ENCODE data around the gene MYL6. TPM values are rescaled to one million over a fixed set of nuclear protein-coding genes. Genes with fewer than 3 reads are reported as not detected.

The MYL6 gene
- total and polyA plus RNA-seq, 8 donors = 1,768 to 2,250 (median 1,922) TPM

- TF ChIP-seq CTCF (IDR thresholded peaks at IDR 0.05) = no peak
- peaks cover 0 to 68% of the 10 kb centered on the region in 2 donors for H3K36me3 ChIP-seq
- intact Hi-C loops (cut with DNase I) = no loop called here
Measured at GRCh38 chr12:56160894-56161689, 2.9 kb downstream of the MYL6 start.

GRCh38 chr12:56161690-56162351 lies 3.7 kb downstream of the MYL6 start:
- no peak for TF ChIP-seq CTCF (IDR thresholded peaks at IDR 0.05)
- ATAC-seq (no peak), DNase-seq (no peak)
- Histone ChIP-seq H3K27me3 (no peaks in the 10 kb centered on the region), H3K9me3 (no peaks in the 10 kb centered on the region), H3K4me1 (peaks cover 18 to 43% of the 10 kb centered on the region in 2 donors), H3K4me3 (peak overlapping the region in 1 of 2 donors; percentile 88), H3K36me3 (peaks cover 0 to 75% of the 10 kb centered on the region in 2 donors), H3K27ac (peak overlapping the region in 1 of 2 donors; percentile 94)
- intact Hi-C loops (cut with DNase I) = no loop called here

More at GRCh38 chr12:56160894-56161689, 2.9 kb downstream of the MYL6 start:
- H3K4me1 ChIP-seq = peaks cover 21 to 45% of the 10 kb centered on the region in 2 donors
- ATAC-seq (no peak), DNase-seq (no peak)
- no peaks in the 10 kb centered on the region for H3K27me3 ChIP-seq
- H3K4me3 ChIP-seq = peak overlapping the region; percentile 47 to 88
- peak overlapping the region; percentile 94 to 97 for H3K27ac ChIP-seq
- H3K9me3 ChIP-seq = no peaks in the 10 kb centered on the region

GRCh38 chr12:56162468-56163290 lies 4.5 kb downstream of the MYL6 start:
- intact Hi-C loops (cut with DNase I) = no loop called here
- H3K36me3 ChIP-seq = peaks cover 0 to 83% of the 10 kb centered on the region in 2 donors
- TF ChIP-seq CTCF (IDR thresholded peaks at IDR 0.05) = no peak

GRCh38 chr12:56163533-56164344 lies 5.6 kb downstream of the MYL6 start:
- no peak for ATAC-seq
- intact Hi-C loops (cut with DNase I) = no loop called here
- H3K27ac ChIP-seq = peak overlapping the region in 1 of 2 donors; percentile 33

More at GRCh38 chr12:56162468-56163290, 4.5 kb downstream of the MYL6 start:
- H3K4me3 ChIP-seq = no peak overlapping the region
- no peak overlapping the region for H3K27ac ChIP-seq
- no peaks in the 10 kb centered on the region for H3K9me3 ChIP-seq
- DNase-seq (no peak), ATAC-seq (no peak)
- no peaks in the 10 kb centered on the region for H3K27me3 ChIP-seq
- H3K4me1 ChIP-seq = peaks cover 16 to 40% of the 10 kb centered on the region in 2 donors

More at GRCh38 chr12:56163533-56164344, 5.6 kb downstream of the MYL6 start:
- H3K4me3 ChIP-seq = no peak overlapping the region
- peaks cover 0 to 92% of the 10 kb centered on the region in 2 donors for H3K36me3 ChIP-seq
- H3K4me1 ChIP-seq = peaks cover 16 to 40% of the 10 kb centered on the region in 2 donors
- H3K9me3 ChIP-seq = no peaks in the 10 kb centered on the region
- DNase-seq = no peak
- H3K27me3 ChIP-seq = no peaks in the 10 kb centered on the region
- TF ChIP-seq CTCF (IDR thresholded peaks at IDR 0.05) = no peak

All from left lung (tissue), 10 donors.